Thymus (tissue), 11 donors: ENCODE measurements around the gene NME7. TPM values are rescaled to one million over a fixed set of nuclear protein-coding genes. Genes with fewer than 3 reads are reported as not detected.
"Not testable (repeated sequence)": the region's sequence is repeated elsewhere in the genome, so short reads cannot be mapped to it uniquely, and the experiment has no call there.

Experiments
- DNase-seq, 9 donors: peaks; one replicate each; pipeline ENCODE4 v3.0.0-alpha.2; 2013; ENCODE audit warnings: low spot score in 9 of 9, low read depth in 6 of 9, missing footprints in 1 of 9
- H3K27ac ChIP-seq, 2 donors: one replicate each; pipeline ENCODE4 v1.5.1; 2013; ENCODE audit warnings: control low read depth in 1 of 2, low read depth in 1 of 2, low read length in 1 of 2, mild to moderate bottlenecking in 1 of 2, moderate library complexity in 1 of 2
- H3K27me3 ChIP-seq, 2 donors: one replicate each; pipeline ENCODE4 v1.5.1; 2013; ENCODE audit warnings: low read length in 1 of 2; ENCODE audit not compliant: control insufficient read depth in 2 of 2, insufficient read depth in 1 of 2
- H3K36me3 ChIP-seq, 2 donors: one replicate each; pipeline ENCODE4 v1.5.1; 2013; ENCODE audit warnings: low read length in 1 of 2, mild to moderate bottlenecking in 1 of 2, moderate library complexity in 1 of 2; ENCODE audit not compliant: control insufficient read depth in 2 of 2, insufficient read depth in 2 of 2
- H3K4me1 ChIP-seq, 2 donors: one replicate each; pipeline ENCODE4 v1.5.1; 2013; ENCODE audit warnings: low read length in 2 of 2; ENCODE audit not compliant: control insufficient read depth in 2 of 2, insufficient read depth in 2 of 2
- H3K4me3 ChIP-seq, 2 donors: one replicate each; pipeline ENCODE4 v1.5.1; 2013; ENCODE audit warnings: low read length in 2 of 2, control low read depth in 1 of 2, mild to moderate bottlenecking in 1 of 2
- H3K9me3 ChIP-seq, 2 donors: one replicate each; pipeline ENCODE4 v1.5.1; 2013; ENCODE audit warnings: low read length in 1 of 2, mild to moderate bottlenecking in 1 of 2; ENCODE audit not compliant: control insufficient read depth in 2 of 2, insufficient read depth in 1 of 2
- WGBS: extraction: QIAGEN DNeasy Blood & Tissue Kit; methylation state at CpG from one replicate; pipeline ENCODE4 v1.1.7; 2013; 5-methylcytosine and 5-hydroxymethylcytosine counted together
- polyA plus RNA-seq: library from polyadenylated mRNA; stranded (reverse); fragments of 200-250 nt; gene quantifications from one replicate; pipeline ENCODE4 v1.2.3, GENCODE V29; 2013
- total RNA-seq: library from RNA; stranded (reverse); fragments of 120-200 nt; gene quantifications from one replicate; pipeline ENCODE4 v1.2.4, GENCODE V29; 2013
- donor health status: healthy.

Gene NME7
- total and polyA plus RNA-seq, 2 donors = 14.9 to 16.1 TPM

- WGBS = 95% methylated on average over 3 of the region's 3 CpGs
- H3K36me3 ChIP-seq = not testable (repeated sequence)
Measured at GRCh38 chr1:169179431-169179830, 188.2 kb downstream of the NME7 start.

GRCh38 chr1:169175461-169175860 lies 192.1 kb downstream of the NME7 start:
- no peaks in the 10 kb centered on the region for H3K27me3 ChIP-seq
- no peaks in the 10 kb centered on the region for H3K36me3 ChIP-seq
- no peaks in the 10 kb centered on the region for H3K9me3 ChIP-seq
- H3K27ac ChIP-seq = no peak overlapping the region
- H3K4me3 ChIP-seq = no peak overlapping the region
- 95% methylated on average over 2 of the region's 2 CpGs for WGBS
- no peak for DNase-seq
- no peaks in the 10 kb centered on the region for H3K4me1 ChIP-seq

More at GRCh38 chr1:169179431-169179830, 188.2 kb downstream of the NME7 start:
- not testable (repeated sequence) for H3K27ac ChIP-seq, H3K27me3 ChIP-seq, H3K4me3 ChIP-seq, DNase-seq, H3K4me1 ChIP-seq, H3K9me3 ChIP-seq

GRCh38 chr1:169163059-169163458 lies 204.5 kb downstream of the NME7 start:
- Histone ChIP-seq H3K36me3 (no peaks in the 10 kb centered on the region), H3K27ac (no peak overlapping the region), H3K4me1 (no peaks in the 10 kb centered on the region), H3K27me3 (no peaks in the 10 kb centered on the region), H3K4me3 (no peak overlapping the region), H3K9me3 (no peaks in the 10 kb centered on the region)
- DNase-seq = no peak
- WGBS = 85% methylated on average over 5 of the region's 5 CpGs

- 97% methylated on average over 4 of the region's 4 CpGs for WGBS
- H3K4me3 ChIP-seq = no peak overlapping the region
- H3K27me3 ChIP-seq = no peaks in the 10 kb centered on the region
- no peak overlapping the region for H3K27ac ChIP-seq
- DNase-seq = no peak
- H3K4me1 ChIP-seq = no peaks in the 10 kb centered on the region
- H3K9me3 ChIP-seq = no peaks in the 10 kb centered on the region
- H3K36me3 ChIP-seq = no peaks in the 10 kb centered on the region
Measured at GRCh38 chr1:169161496-169162194, 206.0 kb downstream of the NME7 start.

GRCh38 chr1:169160845-169161495 lies 206.6 kb downstream of the NME7 start:
- H3K9me3 ChIP-seq = no peaks in the 10 kb centered on the region
- no peak overlapping the region for H3K27ac ChIP-seq
- no peaks in the 10 kb centered on the region for H3K27me3 ChIP-seq
- no peak overlapping the region for H3K4me3 ChIP-seq
- 98% methylated on average over 3 of the region's 3 CpGs for WGBS
- H3K4me1 ChIP-seq = no peaks in the 10 kb centered on the region
- DNase-seq = no peak
- H3K36me3 ChIP-seq = no peaks in the 10 kb centered on the region

- 78% methylated on average over 3 of the region's 3 CpGs for WGBS
- no peaks in the 10 kb centered on the region for H3K9me3 ChIP-seq
- no peak overlapping the region for H3K4me3 ChIP-seq
- no peaks in the 10 kb centered on the region for H3K4me1 ChIP-seq
- H3K27me3 ChIP-seq = no peaks in the 10 kb centered on the region
- no peaks in the 10 kb centered on the region for H3K36me3 ChIP-seq
- no peak for DNase-seq
- H3K27ac ChIP-seq = no peak overlapping the region
Measured at GRCh38 chr1:169156580-169156979, 211.0 kb downstream of the NME7 start.

- H3K4me3 ChIP-seq = no peak overlapping the region
- no peaks in the 10 kb centered on the region for H3K36me3 ChIP-seq
- WGBS = 98% methylated on average over 1 of the region's 1 CpG
- H3K27me3 ChIP-seq = no peaks in the 10 kb centered on the region
- H3K27ac ChIP-seq = no peak overlapping the region
- no peaks in the 10 kb centered on the region for H3K4me1 ChIP-seq
- no peaks in the 10 kb centered on the region for H3K9me3 ChIP-seq
- no peak for DNase-seq
Measured at GRCh38 chr1:169155675-169156074, 211.9 kb downstream of the NME7 start.

GRCh38 chr1:169151338-169151837 lies 216.2 kb downstream of the NME7 start:
- Histone ChIP-seq H3K4me3 (no peak overlapping the region), H3K36me3 (no peaks in the 10 kb centered on the region), H3K4me1 (no peaks in the 10 kb centered on the region), H3K27me3 (no peaks in the 10 kb centered on the region), H3K9me3 (no peaks in the 10 kb centered on the region), H3K27ac (no peak overlapping the region)
- 95% methylated on average over 5 of the region's 5 CpGs for WGBS
- no peak for DNase-seq

- 89% methylated on average over 4 of the region's 4 CpGs for WGBS
- DNase-seq = no peak
- no peaks in the 10 kb centered on the region for H3K4me1 ChIP-seq
- no peak overlapping the region for H3K4me3 ChIP-seq
- H3K27me3 ChIP-seq = no peaks in the 10 kb centered on the region
- H3K9me3 ChIP-seq = no peaks in the 10 kb centered on the region
- no peak overlapping the region for H3K27ac ChIP-seq
- no peaks in the 10 kb centered on the region for H3K36me3 ChIP-seq
Measured at GRCh38 chr1:169150641-169151337, 216.8 kb downstream of the NME7 start.
